NCI-H1436 (cell line): ENCODE results near the gene ST6GALNAC6.
"Not testable (repeated sequence)": the region's sequence is repeated elsewhere in the genome, so short reads cannot be mapped to it uniquely, and the experiment has no call there.

ENCODE experiments used
- DNase-seq: peaks from one replicate; lab custom pipeline; 2025; lab: John Stamatoyannopoulos, UW

ST6GALNAC6 gene

DNA sequence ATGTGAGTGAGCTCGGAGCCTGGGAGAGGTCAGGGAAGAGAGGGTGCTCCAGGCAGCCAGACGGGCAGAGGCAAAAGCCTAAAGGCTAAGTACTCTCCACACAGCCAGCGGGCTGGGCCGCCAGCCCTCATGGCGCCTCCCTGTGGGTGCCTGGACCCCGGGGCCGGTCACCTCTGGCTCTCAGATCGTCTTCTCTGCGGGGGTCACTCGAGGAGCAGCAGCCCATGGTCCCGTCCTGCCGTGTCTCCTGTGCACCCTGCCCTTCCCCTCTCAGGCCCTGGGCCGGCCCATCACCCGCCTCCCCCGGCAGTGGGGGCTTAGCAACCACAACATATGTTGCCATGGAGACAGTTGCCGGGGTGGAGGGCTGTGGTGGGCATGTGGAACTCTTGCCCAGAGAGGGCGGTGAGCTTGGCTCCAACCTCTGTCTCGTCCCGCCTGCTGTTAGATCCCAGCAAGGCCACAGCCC lies 26.1 kb downstream of the ST6GALNAC6 start:
- DNase-seq = no peak

DNA sequence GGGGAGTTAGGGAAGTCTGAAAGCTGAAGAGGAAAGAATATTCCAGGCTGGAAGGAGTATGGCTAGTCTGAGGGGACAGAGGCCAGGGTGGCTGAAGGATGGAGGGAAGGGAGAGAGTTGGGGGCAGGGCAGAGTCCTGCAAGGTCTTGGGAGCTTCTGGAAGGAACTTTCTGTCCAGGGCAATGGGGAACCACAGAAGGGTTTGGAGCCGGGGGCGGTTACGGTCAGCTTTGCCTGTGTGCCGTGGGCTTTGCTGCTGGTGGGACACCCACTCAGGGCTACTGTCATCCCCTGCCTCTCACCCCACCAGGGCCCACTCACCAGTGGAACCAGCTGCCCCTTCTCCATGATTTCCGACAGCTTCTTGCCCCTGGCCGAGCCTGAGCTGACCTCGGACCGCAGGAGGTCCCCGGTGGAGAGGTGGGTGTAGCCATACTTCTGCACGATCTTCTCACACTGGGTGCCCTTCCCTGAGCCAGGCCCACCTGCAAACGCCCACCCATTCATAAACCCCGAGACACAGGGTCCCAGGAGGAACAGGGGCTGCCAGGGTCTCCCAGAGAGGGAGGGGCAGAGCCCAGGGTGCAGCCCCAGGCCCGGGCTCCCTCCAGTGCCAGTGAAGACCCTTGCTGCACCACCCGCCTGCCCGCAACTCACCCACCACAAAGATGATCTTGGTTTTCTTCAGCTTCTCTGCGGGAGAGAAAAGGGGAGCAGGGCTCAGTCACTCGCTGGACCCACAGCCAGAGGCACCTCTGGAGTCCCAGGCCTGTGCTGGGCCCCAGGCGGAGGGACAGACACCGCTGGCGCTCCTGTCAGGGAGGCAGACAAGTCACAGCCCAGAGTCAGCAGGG lies 26.8 kb downstream of the ST6GALNAC6 start:
- no peak for DNase-seq

DNA sequence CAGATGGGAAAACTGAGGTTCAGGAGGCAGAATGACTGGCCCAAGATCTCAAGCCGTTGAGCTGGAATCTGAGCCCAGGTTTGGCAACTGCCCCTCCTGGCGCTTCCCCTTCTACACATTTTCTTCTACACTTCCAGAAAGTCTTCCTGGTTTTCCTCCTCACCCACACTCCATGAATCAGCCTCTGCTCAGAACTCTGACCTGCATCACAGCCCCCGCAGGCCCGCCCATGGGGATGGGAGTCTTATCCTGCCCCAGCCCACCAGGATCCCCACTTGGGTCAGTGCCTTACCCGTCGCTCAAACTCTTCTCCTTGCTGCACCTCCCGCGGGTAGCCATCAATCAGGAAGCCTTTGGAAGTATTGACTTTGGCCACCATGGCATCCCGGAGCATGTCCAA lies 27.9 kb downstream of the ST6GALNAC6 start:
- no peak for DNase-seq

DNA sequence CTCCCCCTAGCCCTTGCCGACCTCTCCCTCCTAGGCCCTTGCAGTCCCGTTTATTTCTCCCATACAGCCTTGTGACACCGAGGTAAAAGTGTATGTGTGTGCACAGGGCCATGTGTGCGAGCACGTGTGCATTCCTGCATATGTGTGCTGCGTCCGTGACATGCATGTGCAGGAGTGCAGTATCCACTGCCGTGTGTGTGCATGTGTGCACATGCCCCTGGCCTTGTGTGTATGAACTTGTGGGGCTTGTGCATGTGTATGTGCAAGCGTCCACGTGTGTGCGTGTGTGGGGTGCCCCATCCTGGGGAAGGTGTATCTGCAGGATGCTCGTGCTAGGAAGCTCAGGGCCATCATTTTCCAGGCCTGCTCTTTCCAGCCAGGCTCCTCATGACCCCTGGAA lies 28.5 kb downstream of the ST6GALNAC6 start:
- no peak for DNase-seq

DNA sequence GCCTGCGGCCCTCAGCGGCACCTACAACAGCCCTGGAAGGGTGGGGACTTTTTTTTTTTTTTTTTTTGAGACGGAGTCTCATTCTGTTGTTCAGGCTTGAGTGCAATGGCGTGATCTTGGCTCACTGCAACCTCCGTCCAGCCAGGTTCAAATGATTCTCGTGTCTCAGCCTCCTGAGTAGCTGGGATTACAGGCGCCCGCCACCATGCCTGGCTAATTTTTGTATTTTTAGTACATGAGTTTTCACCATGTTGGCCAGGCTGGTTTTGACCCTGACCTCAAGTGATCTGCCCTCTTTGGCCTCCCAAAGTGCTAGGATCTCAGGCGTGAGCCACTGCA lies 29.3 kb downstream of the ST6GALNAC6 start:
- DNase-seq = not testable (repeated sequence)

DNA sequence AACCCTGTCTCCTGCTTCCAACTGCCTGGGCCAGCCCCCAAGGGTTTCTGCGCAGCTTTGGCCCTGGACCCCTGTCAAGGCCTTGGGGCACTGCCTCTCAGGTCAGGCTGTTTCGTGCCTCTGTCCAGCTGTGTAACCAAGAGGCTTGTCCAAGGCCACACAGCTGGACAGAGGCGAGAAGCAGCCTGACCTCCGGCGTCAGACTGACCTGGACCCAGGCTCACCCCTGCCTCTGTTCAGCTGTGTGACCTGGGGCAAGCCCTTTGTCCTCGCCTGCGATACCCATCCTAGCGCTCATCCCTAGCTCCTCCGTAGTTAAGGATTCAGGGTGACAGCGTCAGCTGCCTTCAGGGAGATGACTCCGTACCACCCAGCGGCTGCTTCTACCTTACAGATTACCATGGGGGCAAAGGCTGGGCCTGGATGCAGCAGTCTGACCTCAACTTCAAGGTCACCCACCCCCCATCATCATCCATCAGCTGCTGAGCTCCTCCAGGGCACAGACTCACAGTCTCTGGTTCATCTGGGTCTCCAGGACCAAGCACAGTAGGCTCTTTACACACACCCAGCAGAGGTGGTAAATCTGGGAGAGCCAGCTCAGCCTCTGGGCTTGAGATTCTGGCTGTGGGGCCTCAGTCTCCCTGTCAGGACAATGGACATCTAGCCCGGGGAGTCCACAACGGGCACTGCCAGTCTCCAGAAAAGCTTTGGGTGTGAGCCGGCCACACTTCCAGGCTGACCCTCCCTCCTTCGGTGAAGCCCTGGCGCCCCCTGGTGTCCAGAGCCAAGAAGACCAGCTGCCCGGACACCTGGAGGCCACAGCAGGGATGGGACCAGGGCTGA lies 29.9 kb downstream of the ST6GALNAC6 start:
- DNase-seq = peak; percentile 70

DNA sequence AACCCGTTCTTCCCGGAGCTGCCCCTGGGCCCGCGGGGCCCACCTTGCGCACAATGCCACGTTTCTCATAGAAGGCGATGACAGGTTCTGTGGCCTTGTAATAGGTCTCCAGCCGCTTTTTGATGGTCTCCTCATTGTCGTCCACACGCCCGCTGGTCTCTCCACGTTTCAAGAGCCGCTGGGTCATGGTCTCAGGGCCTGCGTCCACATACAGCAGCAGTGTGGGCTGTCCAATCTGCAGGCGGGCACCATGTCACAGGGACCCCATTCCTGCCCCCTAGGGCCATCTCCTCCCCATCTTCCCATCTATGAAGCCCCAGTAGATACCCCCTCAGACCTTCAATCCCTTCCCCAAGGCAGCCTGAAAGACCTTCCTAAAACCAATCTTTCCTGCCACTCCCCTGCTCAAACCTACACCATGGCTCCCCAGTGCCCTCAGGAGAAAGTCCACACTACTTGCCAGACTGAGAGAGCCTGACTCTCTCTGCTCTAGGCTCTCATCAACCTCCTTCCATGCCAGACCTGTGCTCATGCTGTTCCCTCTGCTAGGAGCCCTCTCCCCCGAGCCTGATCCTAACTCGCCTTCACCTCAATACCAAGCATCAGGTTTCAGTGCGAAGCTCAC lies 31.0 kb downstream of the ST6GALNAC6 start:
- DNase-seq = no peak

DNA sequence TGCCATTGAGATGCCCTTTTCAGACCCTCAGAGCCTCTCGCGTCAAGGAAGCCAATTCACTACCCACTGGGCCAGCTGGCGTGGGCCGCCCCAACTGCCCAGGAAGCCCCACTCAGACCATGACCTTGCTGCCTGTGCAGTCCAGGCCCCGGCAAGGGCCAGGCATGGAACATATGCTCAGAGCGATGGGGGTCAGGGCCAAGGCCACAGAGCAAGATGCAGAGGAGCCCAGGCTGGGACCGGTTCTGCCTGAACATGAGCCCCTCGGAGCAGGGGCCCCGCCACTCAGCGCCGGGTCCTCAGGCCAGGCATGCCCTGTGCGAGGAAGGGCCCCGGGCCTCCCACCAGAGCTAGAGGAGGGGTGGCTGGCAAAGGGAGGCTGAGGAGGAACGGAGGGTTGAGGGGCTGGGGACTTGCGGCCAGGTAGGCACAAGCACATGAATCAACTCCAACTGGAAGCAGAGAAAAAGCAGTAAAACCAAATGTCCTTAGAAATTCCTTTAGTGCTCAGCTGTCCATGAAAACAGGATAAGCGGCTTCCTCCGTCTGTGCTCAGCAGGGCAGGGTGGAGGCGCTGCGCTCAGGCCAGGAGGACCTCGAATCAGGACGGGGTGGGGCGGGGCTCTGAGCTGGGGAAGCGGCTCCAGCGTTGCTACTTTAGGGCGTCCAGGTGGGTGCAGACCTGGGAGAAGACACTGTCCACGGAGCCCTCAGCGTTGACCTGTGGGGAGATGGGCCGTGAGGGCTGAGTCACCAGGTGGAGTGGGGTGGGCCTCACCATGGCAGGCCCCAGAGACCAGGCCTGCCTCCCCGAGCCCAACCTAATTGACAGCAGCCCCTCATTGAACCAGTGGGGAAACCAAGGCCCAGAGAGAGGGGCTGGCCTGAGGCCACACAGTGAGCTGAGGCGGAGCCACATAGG lies 31.8 kb downstream of the ST6GALNAC6 start:
- no peak for DNase-seq

DNA sequence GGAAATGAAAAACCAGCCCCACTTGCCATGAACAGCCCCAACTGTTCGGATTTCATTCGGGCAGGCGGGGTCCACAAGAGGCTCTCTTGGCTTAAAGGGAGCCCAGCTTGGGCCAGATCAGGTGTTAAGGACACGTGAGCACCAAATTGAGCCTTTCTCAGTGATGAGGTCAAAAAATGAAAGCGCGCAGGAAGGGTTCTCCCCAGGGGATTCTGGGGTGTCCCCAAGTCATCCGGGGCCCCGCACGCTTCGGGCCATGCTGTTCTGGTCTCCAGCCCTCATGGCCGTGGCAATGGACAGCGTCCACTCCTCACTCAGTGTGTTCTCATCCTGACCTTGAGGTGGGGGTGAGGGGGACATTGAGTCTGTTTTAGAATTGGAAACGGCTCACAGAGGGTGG lies 32.9 kb downstream of the ST6GALNAC6 start:
- no peak for DNase-seq

DNA sequence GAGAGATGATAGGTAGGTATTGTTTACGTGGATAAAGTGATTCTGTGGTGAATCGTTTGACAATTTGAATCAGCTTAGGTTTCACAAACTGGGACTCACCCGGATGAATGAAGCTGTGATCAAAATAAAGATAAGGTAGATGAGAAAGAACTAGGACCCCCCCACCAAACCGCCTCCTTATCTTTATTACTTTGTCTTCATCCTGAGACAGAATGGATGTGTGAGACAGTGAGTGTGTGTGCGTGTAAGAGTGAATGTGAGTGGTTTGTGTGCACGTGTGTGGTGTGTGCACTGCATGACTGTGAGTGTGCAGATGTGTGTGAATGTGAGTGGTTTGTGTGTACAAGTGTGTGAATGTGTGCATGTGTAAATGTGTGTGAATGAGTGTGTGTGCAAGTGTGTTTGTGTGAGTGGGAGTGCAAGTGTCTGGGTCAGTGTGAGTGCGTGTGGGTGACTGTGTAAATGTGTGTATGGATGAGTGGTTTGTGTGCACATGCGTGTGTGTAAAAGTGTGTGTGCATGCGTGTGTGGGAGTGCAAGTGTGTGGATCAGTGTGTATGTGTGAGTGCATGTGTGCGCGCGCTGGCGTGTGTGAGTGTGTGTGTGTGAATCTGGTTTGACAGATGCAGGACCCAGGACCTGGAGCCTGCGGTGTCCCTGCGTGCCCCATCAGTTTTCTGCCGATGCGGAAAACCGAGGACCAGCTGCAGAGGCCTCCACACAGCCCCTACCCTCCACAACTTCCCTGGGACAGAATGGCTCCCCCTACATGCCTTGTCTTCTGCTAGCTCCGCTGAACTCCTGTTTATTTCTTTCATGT lies 33.5 kb downstream of the ST6GALNAC6 start:
- DNase-seq = no peak

DNA sequence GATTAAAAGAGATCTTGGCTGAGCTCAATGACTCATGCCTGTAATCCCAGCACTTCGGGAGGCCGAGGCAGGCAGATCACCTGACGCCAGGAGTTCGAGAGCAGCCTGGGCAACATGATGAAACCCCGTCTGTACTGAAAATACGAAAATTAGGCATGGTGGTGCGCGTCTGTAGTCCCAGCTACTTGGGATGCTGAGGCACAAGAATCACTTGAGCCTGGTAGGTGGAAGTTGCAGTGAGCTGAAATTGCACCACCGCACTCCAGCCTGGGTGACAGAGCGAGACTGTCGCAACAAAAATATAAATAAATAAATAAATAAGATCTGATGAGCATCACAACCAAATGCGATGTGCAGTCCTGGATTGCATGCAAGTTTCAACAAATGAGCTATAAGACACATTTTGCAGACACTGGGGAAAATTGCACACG lies 36.2 kb downstream of the ST6GALNAC6 start:
- DNase-seq = no peak

DNA sequence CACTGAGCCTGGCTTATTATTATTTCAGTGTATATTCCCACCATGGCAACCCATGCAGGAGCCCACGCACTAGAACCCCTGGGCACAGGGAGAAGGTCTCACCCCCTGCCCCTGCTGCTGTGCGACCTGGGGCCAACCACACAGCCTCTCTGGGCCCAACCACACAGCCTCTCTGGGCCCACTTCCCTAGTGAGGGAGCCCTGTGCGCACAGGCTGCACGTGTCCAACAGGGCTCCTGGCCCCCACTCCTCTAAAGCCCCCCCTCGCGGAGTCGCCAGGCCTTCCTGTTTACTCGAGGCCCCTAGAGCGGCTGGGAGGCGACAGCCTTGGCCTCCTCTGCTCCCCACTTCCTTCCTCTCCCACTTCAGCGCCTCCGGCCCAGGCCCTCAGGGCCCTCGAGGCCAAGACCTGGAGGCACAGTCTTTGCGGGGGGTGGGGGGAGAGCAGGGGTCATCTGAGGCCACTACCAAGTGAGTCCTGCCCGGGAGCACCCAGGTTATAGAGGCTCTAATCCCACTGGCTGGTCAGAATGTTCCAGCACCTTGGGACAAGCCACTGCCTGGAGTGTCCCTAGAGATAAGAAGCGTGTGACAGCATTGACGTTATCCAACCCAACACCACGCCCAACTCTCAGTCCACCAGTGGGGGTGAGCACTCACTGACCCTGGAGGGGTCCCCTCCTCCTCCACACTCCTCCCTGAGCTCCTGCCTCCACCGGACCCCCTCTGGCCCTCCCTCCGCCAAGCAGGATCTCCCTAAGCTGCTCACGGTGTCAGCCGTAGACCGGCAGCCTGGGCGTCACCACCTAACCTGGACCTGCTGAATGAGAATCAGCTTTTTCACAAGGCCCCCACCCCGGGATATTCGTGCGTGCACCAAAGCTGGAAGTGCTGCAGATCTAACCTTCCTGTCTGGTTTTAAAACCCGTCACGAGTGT lies 37.1 kb downstream of the ST6GALNAC6 start:
- DNase-seq = no peak

DNA sequence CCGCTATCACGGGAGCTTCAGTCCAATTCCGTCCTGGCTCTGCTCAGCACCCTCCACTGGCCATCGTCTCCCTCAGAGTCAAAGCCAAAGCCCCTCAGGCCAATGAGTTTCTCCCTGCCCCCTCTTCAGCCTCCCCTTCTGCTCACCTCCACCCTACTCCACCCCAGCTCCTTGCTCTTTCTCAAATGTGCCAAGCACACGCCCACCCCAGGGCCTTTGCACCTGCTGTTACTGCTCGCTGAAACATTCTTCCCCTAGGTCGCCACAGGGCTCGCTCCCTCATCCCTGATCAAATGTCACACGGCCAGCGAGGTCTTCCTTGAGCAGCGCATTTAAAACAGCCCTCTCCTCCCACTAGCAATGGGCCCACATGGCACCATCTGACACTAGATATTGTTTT lies 38.6 kb downstream of the ST6GALNAC6 start:
- no peak for DNase-seq

DNA sequence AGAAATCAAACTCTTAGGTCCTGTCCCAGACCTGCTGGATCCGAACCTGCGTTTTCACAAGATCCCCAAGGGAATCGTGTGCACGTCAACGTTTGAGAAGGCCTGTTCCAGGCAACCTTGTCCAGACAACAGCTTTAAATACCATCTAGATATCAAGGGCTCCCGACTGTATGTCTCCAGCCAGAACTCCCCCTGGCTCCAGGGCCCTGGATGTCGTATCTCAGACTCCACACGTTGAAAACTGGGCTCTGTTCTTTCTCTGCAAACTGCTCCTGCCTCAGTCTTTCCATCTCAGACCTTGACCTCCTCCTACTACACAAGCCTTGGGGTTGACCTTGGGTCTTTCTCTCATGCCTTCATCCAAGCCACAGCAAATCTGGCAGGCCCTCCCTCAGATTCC lies 39.1 kb downstream of the ST6GALNAC6 start:
- DNase-seq = no peak

DNA sequence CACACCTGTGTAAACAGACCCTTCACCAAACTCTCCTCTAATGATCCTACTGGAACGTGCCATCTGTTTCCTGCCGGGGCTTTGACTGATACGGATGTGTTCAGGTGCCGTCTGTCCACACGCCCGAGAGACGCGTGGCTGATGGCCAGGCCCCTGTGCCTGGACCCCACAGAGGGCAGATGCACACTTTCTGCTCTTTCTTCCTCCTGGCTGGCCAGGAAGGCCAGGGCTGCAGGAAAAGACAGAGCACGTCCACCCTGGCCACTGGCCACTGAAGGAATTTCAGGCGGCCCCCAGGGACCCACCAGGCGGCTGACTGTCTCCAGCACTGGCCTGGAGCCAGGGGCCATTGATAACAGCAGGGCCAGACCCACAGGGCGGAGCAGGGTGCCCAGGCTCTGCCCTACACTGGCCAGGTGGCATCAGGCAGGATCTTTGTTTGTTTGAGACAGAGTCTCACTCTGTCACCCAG lies 41.3 kb downstream of the ST6GALNAC6 start:
- peak; percentile 38 for DNase-seq

DNA sequence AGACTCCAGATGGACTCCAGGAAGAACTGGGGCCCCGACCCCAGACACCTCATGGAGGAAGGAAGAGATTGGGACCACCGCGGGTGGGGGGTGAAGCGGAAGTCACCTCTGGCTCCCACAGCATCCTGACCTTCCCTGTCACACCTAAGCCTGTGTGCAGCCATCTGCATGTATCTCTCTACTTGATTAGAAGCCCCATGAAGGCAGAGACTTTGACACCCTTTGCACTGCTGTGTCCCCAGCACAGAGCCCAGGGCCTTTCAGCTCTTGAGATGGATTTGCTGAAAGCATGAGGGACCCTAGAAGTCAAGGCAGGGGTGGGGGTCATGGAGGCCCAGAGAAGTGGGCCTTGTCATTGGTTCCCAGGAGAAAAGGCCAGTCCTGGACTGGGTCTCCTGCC lies 42.1 kb downstream of the ST6GALNAC6 start:
- DNase-seq = no peak

DNA sequence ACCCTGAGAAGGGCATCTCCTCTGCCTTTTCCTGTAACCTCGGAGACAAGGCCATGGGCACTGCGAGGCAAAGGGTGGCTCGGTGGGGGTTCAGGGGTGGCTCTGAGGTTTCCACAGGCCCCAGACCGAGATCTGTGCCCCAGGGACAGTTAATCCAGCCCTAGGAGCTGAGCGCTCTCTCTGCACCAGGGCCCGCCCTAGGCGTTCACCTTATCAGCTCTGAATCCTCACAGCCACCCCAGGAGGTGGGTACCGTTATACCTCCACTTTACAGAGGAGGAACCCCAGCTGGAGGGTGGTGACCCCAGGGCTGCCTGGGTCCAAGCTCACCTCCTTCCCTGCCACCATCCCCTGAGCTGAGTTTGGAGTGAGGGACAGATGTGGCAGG lies 42.7 kb downstream of the ST6GALNAC6 start:
- no peak for DNase-seq

DNA sequence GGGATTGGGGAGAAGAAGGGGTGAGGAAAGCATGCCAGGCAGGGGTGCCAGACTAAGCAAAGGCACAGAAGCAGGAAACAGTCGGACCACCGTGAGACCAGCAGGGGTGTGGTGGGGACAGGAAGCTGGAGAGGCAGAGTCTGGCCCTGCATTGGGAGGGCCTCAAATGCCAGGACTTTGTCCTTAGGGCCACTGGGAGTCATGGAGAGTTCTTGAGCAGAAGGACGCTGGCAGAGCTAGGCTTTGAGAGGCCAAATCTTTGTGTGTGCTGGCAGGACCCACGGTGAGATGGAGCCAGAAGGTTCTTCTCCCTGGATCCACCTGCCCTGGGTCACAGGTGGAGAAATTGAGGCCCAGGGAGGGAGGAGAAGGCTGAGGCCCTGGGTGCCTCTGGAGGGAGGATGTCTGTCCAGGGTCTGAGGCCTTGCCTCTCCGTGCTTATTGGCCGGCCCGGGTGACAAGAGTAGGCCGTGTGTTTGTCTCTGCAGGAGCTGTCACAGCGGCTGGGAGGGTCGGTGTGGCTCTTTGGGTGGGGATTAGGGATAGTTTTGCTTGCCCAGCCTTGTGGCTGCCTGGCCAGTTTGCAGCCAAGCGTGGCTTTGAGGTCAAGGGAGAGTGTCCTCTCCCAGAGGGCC lies 43.2 kb downstream of the ST6GALNAC6 start:
- no peak for DNase-seq

DNA sequence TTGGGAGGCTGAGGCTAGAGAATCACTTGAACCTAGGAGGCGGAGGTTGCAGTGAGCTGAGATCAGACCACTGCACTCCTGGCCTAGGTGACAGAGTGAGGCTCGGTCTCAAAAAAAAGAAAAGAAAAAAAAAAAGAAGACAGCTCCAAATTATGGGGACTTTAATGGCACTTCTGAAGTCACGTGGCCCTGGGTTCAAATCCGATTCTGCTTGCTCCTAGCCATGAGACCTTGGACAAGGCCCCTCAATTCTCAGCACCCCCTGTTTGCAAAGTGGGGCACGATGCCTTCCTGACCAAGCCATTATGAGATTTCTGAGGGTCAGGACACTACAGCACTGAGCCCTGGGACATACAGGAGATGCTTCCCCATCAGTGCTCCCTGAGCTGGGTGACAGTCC lies 43.9 kb downstream of the ST6GALNAC6 start:
- DNase-seq = no peak
